ENCODE data around the gene UFD1.

- no peak for TF ChIP-seq EZH2 (IDR thresholded peaks at IDR 0.05; ENCODE audit: borderline replicate concordance, insufficient read depth, low read depth, low read length, poor library complexity, severe bottlenecking)
- TF ChIP-seq, protein P1, sequence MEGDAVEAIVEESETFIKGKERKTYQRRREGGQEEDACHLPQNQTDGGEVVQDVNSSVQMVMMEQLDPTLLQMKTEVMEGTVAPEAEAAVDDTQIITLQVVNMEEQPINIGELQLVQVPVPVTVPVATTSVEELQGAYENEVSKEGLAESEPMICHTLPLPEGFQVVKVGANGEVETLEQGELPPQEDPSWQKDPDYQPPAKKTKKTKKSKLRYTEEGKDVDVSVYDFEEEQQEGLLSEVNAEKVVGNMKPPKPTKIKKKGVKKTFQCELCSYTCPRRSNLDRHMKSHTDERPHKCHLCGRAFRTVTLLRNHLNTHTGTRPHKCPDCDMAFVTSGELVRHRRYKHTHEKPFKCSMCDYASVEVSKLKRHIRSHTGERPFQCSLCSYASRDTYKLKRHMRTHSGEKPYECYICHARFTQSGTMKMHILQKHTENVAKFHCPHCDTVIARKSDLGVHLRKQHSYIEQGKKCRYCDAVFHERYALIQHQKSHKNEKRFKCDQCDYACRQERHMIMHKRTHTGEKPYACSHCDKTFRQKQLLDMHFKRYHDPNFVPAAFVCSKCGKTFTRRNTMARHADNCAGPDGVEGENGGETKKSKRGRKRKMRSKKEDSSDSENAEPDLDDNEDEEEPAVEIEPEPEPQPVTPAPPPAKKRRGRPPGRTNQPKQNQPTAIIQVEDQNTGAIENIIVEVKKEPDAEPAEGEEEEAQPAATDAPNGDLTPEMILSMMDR (IDR thresholded peaks at IDR 0.05) = no peak
These were observed 571 bp upstream of the UFD1 start, which contains the start of gene CDC45 for GRCh38 chr22:19479355-19480172.
